H1 (cell line): ENCODE measurements around the gene PARD3. TPM values are rescaled to one million over a fixed set of nuclear protein-coding genes. Genes with fewer than 3 reads are reported as not detected.

Experiments
- CTCF ChIA-PET: fragments of 300-600 bp; sonication (Branson Sonifier 250); formaldehyde crosslinking; loops from one replicate; lab custom pipeline; 2021; ENCODE audit not compliant: partially characterized antibody; lab: Charles Lee
- POLR2A ChIA-PET: fragments of 300-600 bp; sonication (Branson Sonifier 250); formaldehyde crosslinking; loops from one replicate; lab custom pipeline; 2021; ENCODE audit warnings: inconsistent platforms; ENCODE audit not compliant: partially characterized antibody; lab: Charles Lee
- DNase-seq, 2 experiments: peaks; one replicate each; pipeline versions ENCODE4 v3.0.0 to v3.0.0-alpha.2; 2010 to 2022; ENCODE audit warnings: low spot score in 2 of 2, low read depth in 1 of 2, mixed read lengths in 1 of 2
- FAIRE-seq: peaks from 2 replicates; lab custom pipeline; 2011; peaks lifted over from hg19 to GRCh38; lab: Jason Lieb, UNC
- H2AFZ ChIP-seq: 2 replicates; pipeline ENCODE4 v1.8.1; 2012; ENCODE audit warnings: low read length, inconsistent platforms
- H2AK5ac ChIP-seq: 2 replicates; pipeline ENCODE4 v1.6.1; 2013; ENCODE audit warnings: low read depth, low read length
- H2BK120ac ChIP-seq: replicated peaks from 2 replicates; pipeline ENCODE3; 2013; ENCODE audit warnings: low read depth, low read length, inconsistent platforms
- H2BK12ac ChIP-seq: 2 replicates; pipeline ENCODE4 v1.6.1; 2013; ENCODE audit warnings: low read depth, low read length
- H2BK15ac ChIP-seq: 2 replicates; pipeline ENCODE4 v1.6.1; 2013; ENCODE audit warnings: low read length
- H2BK20ac ChIP-seq: 2 replicates; pipeline ENCODE4 v1.6.1; 2013; ENCODE audit warnings: low read length
- H2BK5ac ChIP-seq: 2 replicates; pipeline ENCODE4 v1.6.1; 2013; ENCODE audit warnings: low read depth, low read length
- H3K14ac ChIP-seq: 2 replicates; pipeline ENCODE4 v1.6.1; 2013; ENCODE audit warnings: inconsistent platforms; ENCODE audit not compliant: insufficient read length
- H3K18ac ChIP-seq: 2 replicates; pipeline ENCODE4 v1.6.1; 2013; ENCODE audit warnings: low read length; ENCODE audit errors: extremely low read depth
- H3K23ac ChIP-seq: 2 replicates; pipeline ENCODE4 v1.6.1; 2013; ENCODE audit warnings: inconsistent platforms; ENCODE audit not compliant: insufficient read length
- H3K23me2 ChIP-seq: 2 replicates; pipeline ENCODE4 v1.6.1; 2013; ENCODE audit warnings: low read depth, low read length
- H3K27ac ChIP-seq: 2 replicates; pipeline ENCODE4 v1.6.1; 2011; ENCODE audit warnings: low read depth, low read length, inconsistent platforms
- H3K27me3 ChIP-seq, 4 experiments: replicated peaks in 1 of 4; 1 replicate in 1 of 4; 2 replicates in 3 of 4; pipeline versions ENCODE4 v1.6.1 to v1.8.1; 2011 to 2013; ENCODE audit warnings: low read length in 3 of 4, mild to moderate bottlenecking in 3 of 4, inconsistent platforms in 2 of 4, mixed read lengths in 2 of 4, moderate library complexity in 1 of 4; ENCODE audit not compliant: control insufficient read depth in 3 of 4, insufficient read depth in 3 of 4; ENCODE audit errors: extremely low read depth in 1 of 4
- H3K36me3 ChIP-seq, 4 experiments: 2 replicates each; pipeline versions ENCODE4 v1.6.1 to v1.8.1; 2011 to 2013; ENCODE audit warnings: mild to moderate bottlenecking in 4 of 4, low read length in 3 of 4, moderate library complexity in 2 of 4, control low read depth in 1 of 4, inconsistent platforms in 1 of 4; ENCODE audit not compliant: insufficient read depth in 4 of 4, control insufficient read depth in 2 of 4
- H3K4ac ChIP-seq: replicated peaks from 2 replicates; pipeline ENCODE3; 2013; ENCODE audit warnings: low read length, low read depth, mixed read lengths, inconsistent platforms; ENCODE audit not compliant: insufficient read length
- H3K4me1 ChIP-seq, 4 experiments: replicated peaks in 1 of 4; 1 replicate in 1 of 4; 2 replicates in 3 of 4; pipeline versions ENCODE4 v1.6.1 to v1.8.1; 2011 to 2013; ENCODE audit warnings: low read length in 3 of 4, inconsistent platforms in 2 of 4, mixed read lengths in 1 of 4; ENCODE audit not compliant: insufficient read depth in 4 of 4, control insufficient read depth in 3 of 4
- H3K4me2 ChIP-seq, 2 experiments: 2 replicates each; pipeline versions ENCODE4 v1.6.1 to v1.8.1; 2011 to 2013; ENCODE audit warnings: low read depth in 2 of 2, low read length in 2 of 2, control low read depth in 1 of 2, inconsistent platforms in 1 of 2, mild to moderate bottlenecking in 1 of 2; ENCODE audit not compliant: insufficient read depth in 1 of 2
- H3K4me3 ChIP-seq, 4 experiments: fragments of 200-600, 300-600 bp in 1 of 4; sonication (generic), shearing (Covaris generic), sonication (Bioruptor Twin) in 1 of 4; 2 replicates each; pipeline versions ENCODE4 v1.5.1 to v1.8.1; 2011 to 2016; ENCODE audit warnings: low read length in 4 of 4, low read depth in 3 of 4, control low read depth in 2 of 4, inconsistent platforms in 2 of 4, mild to moderate bottlenecking in 2 of 4, mixed read lengths in 1 of 4, moderate library complexity in 1 of 4; ENCODE audit not compliant: insufficient read depth in 2 of 4; ENCODE audit errors: extremely low read depth in 1 of 4
- H3K56ac ChIP-seq: replicated peaks from 2 replicates; pipeline ENCODE3; 2013; ENCODE audit warnings: low read depth, mild to moderate bottlenecking, mixed read lengths, low read length, inconsistent platforms; ENCODE audit not compliant: insufficient read length
- H3K79me1 ChIP-seq: 2 replicates; pipeline ENCODE4 v1.6.1; 2013; ENCODE audit warnings: low read depth, low read length, control low read depth
- H3K79me2 ChIP-seq, 2 experiments: 2 replicates each; pipeline versions ENCODE4 v1.6.1 to v1.8.1; 2012 to 2013; ENCODE audit warnings: low read length in 2 of 2, mild to moderate bottlenecking in 2 of 2, inconsistent platforms in 1 of 2; ENCODE audit not compliant: insufficient read depth in 2 of 2, control insufficient read depth in 1 of 2
- H3K9ac ChIP-seq, 4 experiments: replicated peaks in 1 of 4; 1 replicate in 1 of 4; 2 replicates in 3 of 4; pipeline versions ENCODE4 v1.6.1 to v1.8.1; 2011 to 2013; ENCODE audit warnings: low read depth in 3 of 4, low read length in 3 of 4, control low read depth in 2 of 4, mild to moderate bottlenecking in 2 of 4, moderate library complexity in 2 of 4, inconsistent platforms in 1 of 4; ENCODE audit errors: extremely low read depth in 1 of 4
- H3K9me3 ChIP-seq, 2 experiments: 2 replicates each; pipeline versions ENCODE4 v1.6.1 to v1.8.1; 2012 to 2013; ENCODE audit warnings: mild to moderate bottlenecking in 2 of 2, moderate library complexity in 2 of 2, control low read depth in 1 of 2, inconsistent platforms in 1 of 2, low read depth in 1 of 2, low read length in 1 of 2, mixed read lengths in 1 of 2; ENCODE audit not compliant: insufficient read depth in 2 of 2
- H4K20me1 ChIP-seq, 2 experiments: replicated peaks in 1 of 2; 2 replicates each; pipeline versions ENCODE3 to v1.8.1; 2011 to 2013; ENCODE audit warnings: inconsistent platforms in 2 of 2, low read length in 2 of 2, mild to moderate bottlenecking in 1 of 2; ENCODE audit not compliant: insufficient read depth in 2 of 2, control insufficient read depth in 1 of 2
- H4K5ac ChIP-seq: 2 replicates; pipeline ENCODE4 v1.6.1; 2013; ENCODE audit warnings: low read length, low read depth, mixed read lengths, inconsistent platforms; ENCODE audit not compliant: insufficient read length
- H4K8ac ChIP-seq: 2 replicates; pipeline ENCODE4 v1.8.0; 2013; ENCODE audit warnings: mild to moderate bottlenecking, moderate library complexity, low read length, inconsistent platforms; ENCODE audit not compliant: insufficient read depth; ENCODE audit errors: extremely low read depth
- H4K91ac ChIP-seq: replicated peaks from 2 replicates; pipeline ENCODE3; 2013; ENCODE audit warnings: low read length, mixed read lengths, inconsistent platforms; ENCODE audit not compliant: insufficient read length
- CBX5 ChIP-seq: fragments of 300-800, 300-1000 bp; sonication (generic); IDR thresholded peaks from 2 replicates; pipeline ENCODE4 v1.7.1; 2016; ENCODE audit warnings: antibody characterized with exemption, low read length, low read depth
- CREB1 ChIP-seq: IDR thresholded peaks from 2 replicates; pipeline ENCODE4 v1.6.1; 2012; ENCODE audit warnings: inconsistent platforms
- KDM1A ChIP-seq: fragments of 200-600, 300-600 bp; sonication (generic); IDR thresholded peaks from 2 replicates; pipeline ENCODE4 v1.7.1; 2016; ENCODE audit warnings: mild to moderate bottlenecking, low read length, borderline replicate concordance
- KDM5A ChIP-seq: fragments of 200-600 bp; IDR thresholded peaks from 2 replicates; pipeline ENCODE4 v1.7.1; 2012; ENCODE audit warnings: mild to moderate bottlenecking, low read length, inconsistent platforms, mixed read lengths
- POLR2AphosphoS5 ChIP-seq: IDR thresholded peaks from 2 replicates; pipeline ENCODE4 v1.6.1; 2011; ENCODE audit warnings: low read depth, low read length
- RFX5 ChIP-seq: IDR thresholded peaks from 2 replicates; pipeline ENCODE4 v1.6.1; 2011; ENCODE audit warnings: low read depth, low read length, improper control_type of control experiment, borderline replicate concordance
- RXRA ChIP-seq: IDR thresholded peaks from 2 replicates; pipeline ENCODE4 v1.6.1; 2011; ENCODE audit warnings: low read depth, mild to moderate bottlenecking, low read length, moderate library complexity; ENCODE audit not compliant: insufficient read depth
- SAP30 ChIP-seq: fragments of 300-600 bp; sonication (generic); IDR thresholded peaks from 2 replicates; pipeline ENCODE4 v1.7.1; 2012; ENCODE audit warnings: low read length, moderate library complexity, mild to moderate bottlenecking, inconsistent platforms; ENCODE audit not compliant: insufficient read depth, insufficient replicate concordance
- SIN3A ChIP-seq, 2 experiments: IDR thresholded peaks in 1 of 2; conservative IDR thresholded peaks in 1 of 2; 2 replicates each; pipeline ENCODE4 v1.6.1; 2011 to 2012; ENCODE audit warnings: low read length in 2 of 2, improper control_type of control experiment in 1 of 2, low read depth in 1 of 2, mild to moderate bottlenecking in 1 of 2
- SUZ12 ChIP-seq: fragments of 200-600 bp; sonication (generic); IDR thresholded peaks from 2 replicates; pipeline ENCODE4 v1.6.1; 2012; ENCODE audit warnings: mild to moderate bottlenecking, inconsistent platforms, low read length, moderate library complexity, mixed read lengths
- TBP ChIP-seq: IDR thresholded peaks from 2 replicates; pipeline ENCODE4 v1.6.1; 2011; ENCODE audit warnings: low read depth, low read length, improper control_type of control experiment
- TCF12 ChIP-seq: IDR thresholded peaks from 2 replicates; pipeline ENCODE4 v1.6.1; 2011; ENCODE audit warnings: low read depth, mild to moderate bottlenecking, low read length
- WGBS, 2 experiments: shearing (Covaris generic) in 1 of 2; methylation state at CpG; one replicate each; pipeline versions ENCODE4 v1.1.6 to v1.1.7; 2013 to 2015; ENCODE audit warnings: low lambda C conversion rate in 2 of 2, mixed read lengths in 2 of 2, inconsistent platforms in 1 of 2, low coverage in 1 of 2, missing lambda C conversion rate in 1 of 2; ENCODE audit not compliant: insufficient replicate concordance in 2 of 2, insufficient coverage in 1 of 2, insufficient read length in 1 of 2; ENCODE audit errors: extremely low coverage in 1 of 2, missing lambda C conversion rate in 1 of 2; 5-methylcytosine and 5-hydroxymethylcytosine counted together
- polyA plus RNA-seq, 7 experiments: library from polyadenylated mRNA; depleted of rRNA in 3 of 7; stranded (reverse) in 5 of 7; unstranded in 2 of 7; fragments of >200 nt in 5 of 7; fragments of 200-250 nt in 2 of 7; gene quantifications; 1 replicate in 5 of 7; 2 replicates in 1 of 7; 4 replicates in 1 of 7; pipeline versions ENCODE4 v1.2.1 to v1.2.3, GENCODE V29; 2011 to 2013; ENCODE audit warnings: missing spikeins in 2 of 7, mixed read lengths in 2 of 7
- total RNA-seq: library from RNA; stranded (reverse); fragmentation: NEBNext Ultra II Directional; extraction: Animal tissue kit (Norgen Biotek cat#: 25700); gene quantifications from 2 replicates; pipeline ENCODE4 v1.2.1, GENCODE V29; 2021
- TF ChIP-seq, protein P1 (sequence below): IDR thresholded peaks from 2 replicates; pipeline ENCODE4 v1.6.1; 2012; ENCODE audit warnings: inconsistent platforms
- TF ChIP-seq, protein P2 (sequence below): IDR thresholded peaks from 2 replicates; pipeline ENCODE4 v1.6.1; 2012; ENCODE audit warnings: inconsistent platforms

The PARD3 gene
- total and polyA plus RNA-seq, 2 of the 8 experiments (the other 6 are each of a cell fraction or from before 2014, with no cell fraction given) = 19.7 to 49.1 TPM

DNA sequence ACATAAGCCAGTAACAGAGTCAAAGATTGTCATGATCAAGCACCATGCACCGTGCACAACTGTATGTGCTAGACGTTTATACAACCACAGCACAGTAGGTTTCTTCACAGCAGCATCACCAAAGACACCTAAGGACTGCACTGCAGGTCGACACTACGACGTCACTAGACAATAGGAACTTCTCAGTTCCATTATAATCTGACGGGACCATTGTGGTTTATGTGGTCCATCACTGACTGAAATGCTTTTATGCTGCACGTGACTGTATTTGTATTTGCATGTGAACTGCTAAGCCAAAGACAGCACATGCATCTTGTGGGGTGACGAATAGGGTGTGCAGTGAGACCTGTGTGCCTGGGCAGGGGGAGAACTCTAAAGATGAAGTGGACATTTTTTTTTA lies 164.9 kb downstream of the PARD3 start:
- Histone ChIP-seq H3K23me2 (no peaks in the 10 kb centered on the region), H3K18ac (0 out of 2 replicates have a peak overlapping the region, but pooled peaks have one; percentile 11), H4K5ac (no peak overlapping the region), H2BK12ac (no peak overlapping the region), H3K27me3 (no peaks in the 10 kb centered on the region), H3K4me2 (no peak overlapping the region), H2BK120ac (no peak overlapping the region), H3K79me2 (peaks cover 5 to 91% of the 10 kb centered on the region in 2 experiments), H3K36me3 (no peaks in the 10 kb centered on the region), H4K8ac (no peak overlapping the region), H3K4ac (no peak overlapping the region), H2AK5ac (no peak overlapping the region; the same call in 1 of the 2 replicates), H3K14ac (no peak overlapping the region), H2BK15ac (no peak overlapping the region), H3K4me1 (peaks cover 8 to 26% (median 22%) of the 10 kb centered on the region in 4 experiments), H3K9me3 (no peaks in the 10 kb centered on the region), H3K27ac (no peak overlapping the region), H3K23ac (no peak overlapping the region), H3K4me3 (no peak overlapping the region), H3K79me1 (peaks cover 12% of the 10 kb centered on the region), H3K9ac (no peak overlapping the region), H2BK5ac (no peak overlapping the region), H4K91ac (no peak overlapping the region), H2BK20ac (no peak overlapping the region), H4K20me1 (peaks cover 0 to 2% of the 10 kb centered on the region in 2 experiments), H2AFZ (no peak overlapping the region), H3K56ac (no peak overlapping the region)
- ChIA-PET CTCF (interaction anchor here (5.0 kb wide), 1 partner anchor 12 kb away, joined by 26 read pairs; no protein-coding TSS in a partner anchor), POLR2A (no interaction called here)
- 87% methylated on average over 8 of the region's 8 CpGs; no CpG with 5 or more reads in 1 of the 2 experiments for WGBS, 2 experiments
- FAIRE-seq (no peak), DNase-seq (no peak)
- TF ChIP-seq, protein P1, sequence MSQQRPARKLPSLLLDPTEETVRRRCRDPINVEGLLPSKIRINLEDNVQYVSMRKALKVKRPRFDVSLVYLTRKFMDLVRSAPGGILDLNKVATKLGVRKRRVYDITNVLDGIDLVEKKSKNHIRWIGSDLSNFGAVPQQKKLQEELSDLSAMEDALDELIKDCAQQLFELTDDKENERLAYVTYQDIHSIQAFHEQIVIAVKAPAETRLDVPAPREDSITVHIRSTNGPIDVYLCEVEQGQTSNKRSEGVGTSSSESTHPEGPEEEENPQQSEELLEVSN = no peak
- no peak for TF ChIP-seq KDM5A
- TF ChIP-seq POLR2AphosphoS5 = no peak
- TF ChIP-seq SUZ12 = no peak
- no peak for TF ChIP-seq SAP30
- no peak for TF ChIP-seq TCF12
- TF ChIP-seq, protein P2, sequence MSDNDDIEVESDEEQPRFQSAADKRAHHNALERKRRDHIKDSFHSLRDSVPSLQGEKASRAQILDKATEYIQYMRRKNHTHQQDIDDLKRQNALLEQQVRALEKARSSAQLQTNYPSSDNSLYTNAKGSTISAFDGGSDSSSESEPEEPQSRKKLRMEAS = no peak
- no peak for TF ChIP-seq CBX5
- no peak for TF ChIP-seq CREB1
- no peak for TF ChIP-seq RFX5
- TF ChIP-seq RXRA = no peak
- TF ChIP-seq SIN3A (conservative IDR thresholded peaks at IDR 0.05 in 1 of 2, IDR thresholded peaks at IDR 0.05 in 1 of 2; ENCODE audit: low read depth in 1 of 2, low read length in 2 of 2) = no peak
- no peak for TF ChIP-seq TBP
- TF ChIP-seq KDM1A = no peak
